Right lobe of liver (tissue), 4 donors: Measurements from ENCODE around the gene EFCAB5.

ENCODE experiments used
- CTCF ChIP-seq, 4 donors: fragments of 200-600 bp in 3 of 4; fragments of 450-650 bp in 1 of 4; IDR thresholded peaks; one replicate each; pipeline versions ENCODE4 v1.5.1 to v1.8.0; 2016 to 2022; ENCODE audit warnings: antibody characterized with exemption in 4 of 4, mild to moderate bottlenecking in 2 of 4
- POLR2A ChIP-seq: fragments of 450-650 bp; IDR thresholded peaks from one replicate; pipeline ENCODE4 v1.6.1; 2017; ENCODE audit warnings: antibody characterized with exemption, mild to moderate bottlenecking
- donor health status: DM: no; HTN: no; CAD: no.
- donor health status: DM: no; HTN: no; CAD: no.
- donor health status: DM: no; HTN: yes; CAD: no.

- TF ChIP-seq CTCF (IDR thresholded peaks at IDR 0.05) (no peak), POLR2A (no peak)
These were observed 206.9 kb downstream of the EFCAB5 start for GRCh38 chr17:30148376-30148775.
